HepG2 (cell line): ENCODE measurements around the gene SLC25A1. TPM values are rescaled to one million over a fixed set of nuclear protein-coding genes. Genes with fewer than 3 reads are reported as not detected.
A peak's percentile ranks its signal among the peaks of the same experiment; 100 is the strongest.

ENCODE experiments used
- ATAC-seq: fragments of 200-7000 bp; cut with Tn5 transposase; 3 replicates; pipeline ENCODE4 v1.9.1; 2020; ENCODE audit warnings: mild to moderate bottlenecking, moderate library complexity
- BruUV-seq: library from RNA; stranded (reverse); fragments of 400-500 nt; replicated peaks from 2 replicates; lab custom pipeline; 2021; lab: Mats Ljungman, UMichigan
- CTCF ChIA-PET: fragments of 300-600 bp; formaldehyde crosslinking; extraction: SDS; loops from one replicate; lab custom pipeline; 2021; ENCODE audit warnings: low total read pairs, inconsistent platforms, low intra/inter-chr PET ratio; lab: Yijun Ruan, JAX
- POLR2A ChIA-PET: fragments of 350-600 bp; sonication (Branson Sonifier 250); formaldehyde crosslinking; loops from one replicate; lab custom pipeline; 2020; ENCODE audit warnings: antibody characterized with exemption, inconsistent platforms; lab: Yijun Ruan, JAX
- DNase-seq: peaks from one replicate; pipeline ENCODE4 v3.0.0-alpha.2; 2015; ENCODE audit warnings: low spot score
- FAIRE-seq: peaks from 3 replicates; lab custom pipeline; 2011; peaks lifted over from hg19 to GRCh38; lab: Jason Lieb, UNC
- H2AFZ ChIP-seq: one replicate; pipeline ENCODE4 v1.6.1; 2011; ENCODE audit warnings: low read length, inconsistent platforms
- H3K27ac ChIP-seq: fragments of 300-600 bp; 3 replicates; pipeline ENCODE4 v1.8.0; 2011; ENCODE audit warnings: mixed run types, mild to moderate bottlenecking, mixed read lengths, low read length, inconsistent platforms; ENCODE audit not compliant: insufficient read depth; ENCODE audit errors: extremely low read length
- H3K27me3 ChIP-seq, 2 experiments: fragments of 200-600 bp in 1 of 2; 2 replicates in 1 of 2; 3 replicates in 1 of 2; pipeline versions ENCODE4 v1.6.0 to v1.8.0; 2011; ENCODE audit warnings: low read length in 2 of 2, mild to moderate bottlenecking in 2 of 2, moderate library complexity in 2 of 2, inconsistent platforms in 1 of 2; ENCODE audit not compliant: insufficient read depth in 2 of 2, control insufficient read depth in 1 of 2
- H3K36me3 ChIP-seq, 2 experiments: fragments of 200-600 bp in 1 of 2; replicated peaks in 1 of 2; 2 replicates in 1 of 2; 3 replicates in 1 of 2; pipeline versions ENCODE4 v1.5.1 to v1.8.0; 2011; ENCODE audit warnings: low read length in 2 of 2, inconsistent platforms in 1 of 2; ENCODE audit not compliant: insufficient read depth in 2 of 2, control insufficient read depth in 1 of 2
- H3K4me1 ChIP-seq: 2 replicates; pipeline ENCODE4 v1.5.1; 2012; ENCODE audit warnings: low read length, inconsistent platforms; ENCODE audit not compliant: insufficient read depth
- H3K4me2 ChIP-seq: 2 replicates; pipeline ENCODE4 v1.6.0; 2011; ENCODE audit warnings: low read depth, low read length, inconsistent platforms
- H3K4me3 ChIP-seq, 3 experiments: fragments of 200-600 bp in 1 of 3; sonication (generic), shearing (Covaris generic) in 1 of 3; replicated peaks in 1 of 3; 2 replicates each; pipeline ENCODE4 v1.5.1; 2011 to 2016; ENCODE audit warnings: low read length in 3 of 3, inconsistent platforms in 2 of 3, low read depth in 2 of 3, mild to moderate bottlenecking in 2 of 3, control low read depth in 1 of 3, mixed read lengths in 1 of 3; ENCODE audit not compliant: insufficient read depth in 1 of 3
- H3K79me2 ChIP-seq: one replicate; pipeline ENCODE4 v1.6.1; 2011; ENCODE audit warnings: low read length, inconsistent platforms; ENCODE audit not compliant: insufficient read depth
- H3K9ac ChIP-seq: 2 replicates; pipeline ENCODE4 v1.6.0; 2011; ENCODE audit warnings: mild to moderate bottlenecking, low read depth, low read length, inconsistent platforms; ENCODE audit not compliant: insufficient read depth
- H3K9me3 ChIP-seq: 2 replicates; pipeline ENCODE4 v1.5.1; 2012; ENCODE audit warnings: mild to moderate bottlenecking, low read length
- H4K20me1 ChIP-seq: 2 replicates; pipeline ENCODE4 v1.6.0; 2011; ENCODE audit warnings: inconsistent platforms, mild to moderate bottlenecking, low read length, moderate library complexity; ENCODE audit not compliant: insufficient read depth
- CENPT ChIP-seq: sonication (generic); formaldehyde crosslinking; IDR thresholded peaks from 2 replicates; pipeline ENCODE4 v1.8.0; 2022; ENCODE audit warnings: low read depth, mild to moderate bottlenecking, moderate library complexity, missing genetic modification reagents
- EHMT2 ChIP-seq: fragments of 200-600 bp; sonication (generic); IDR thresholded peaks from 2 replicates; pipeline ENCODE4 v1.7.0; 2017; ENCODE audit warnings: antibody characterized with exemption, low read depth, low read length, borderline replicate concordance
- ELK4 ChIP-seq: sonication (generic); formaldehyde crosslinking; IDR thresholded peaks from 2 replicates; pipeline ENCODE4 v1.9.0; 2021; ENCODE audit warnings: missing genetic modification reagents, borderline replicate concordance
- MED1 ChIP-seq: sonication (generic); formaldehyde crosslinking; IDR thresholded peaks from 2 replicates; pipeline ENCODE4 v1.4.0; 2020; ENCODE audit warnings: missing genetic modification reagents
- MTERF4 ChIP-seq: sonication (generic); formaldehyde crosslinking; IDR thresholded peaks from 2 replicates; pipeline ENCODE4 v1.8.0; 2023; ENCODE audit warnings: mild to moderate bottlenecking, missing genetic modification reagents
- RBAK ChIP-seq: sonication (generic); formaldehyde crosslinking; IDR thresholded peaks from 2 replicates; pipeline ENCODE4 v1.5.1; 2020; ENCODE audit warnings: mild to moderate bottlenecking, missing genetic modification reagents
- SNRNP70 ChIP-seq: fragments of 200-400 bp; formaldehyde crosslinking; IDR thresholded peaks from 2 replicates; pipeline ENCODE4 v1.6.1; 2017; ENCODE audit warnings: mild to moderate bottlenecking, low read depth, low read length, moderate library complexity
- SOX6 ChIP-seq, 2 experiments: fragments of 450-650 bp in 1 of 2; sonication (generic) in 1 of 2; formaldehyde crosslinking in 1 of 2; IDR thresholded peaks; 2 replicates each; pipeline versions ENCODE4 v1.4.0 to v1.6.1; 2017 to 2020; ENCODE audit warnings: antibody characterized with exemption in 1 of 2, mild to moderate bottlenecking in 1 of 2, missing genetic modification reagents in 1 of 2
- ZNF589 ChIP-seq: sonication (generic); formaldehyde crosslinking; conservative IDR thresholded peaks from 2 replicates; pipeline ENCODE4 v1.8.0; 2022; ENCODE audit warnings: mild to moderate bottlenecking, moderate library complexity, missing genetic modification reagents
- ZNF605 ChIP-seq: sonication (generic); formaldehyde crosslinking; IDR thresholded peaks from 2 replicates; pipeline ENCODE4 v1.8.0; 2022; ENCODE audit warnings: mild to moderate bottlenecking, missing genetic modification reagents
- ZNF83 ChIP-seq: sonication (generic); formaldehyde crosslinking; IDR thresholded peaks from 2 replicates; pipeline ENCODE4 v1.4.0; 2020; ENCODE audit warnings: missing genetic modification reagents, mild to moderate bottlenecking, borderline replicate concordance
- ZNF841 ChIP-seq: sonication (generic); formaldehyde crosslinking; IDR thresholded peaks from 2 replicates; pipeline ENCODE4 v1.8.1; 2023; ENCODE audit warnings: missing genetic modification reagents, borderline replicate concordance
- WGBS: methylation state at CpG from one replicate; pipeline ENCODE4 v1.1.6; 2017; ENCODE audit warnings: low lambda C conversion rate; 5-methylcytosine and 5-hydroxymethylcytosine counted together
- in situ Hi-C: cut with HindIII; loops from 2 replicates; pipeline ENCODE4 v1.10.0; 2017; ENCODE audit warnings: low pct_unique_long_range_greater_than_20kb; ENCODE audit not compliant: extremely low pct_ligation_motif_present
- intact Hi-C: fragments of 100-400 bp; cut with micrococcal nuclease; formaldehyde crosslinking; loops from one replicate; pipeline ENCODE4 v1.10.0; 2022; ENCODE audit not compliant: unreplicated experiment
- polyA plus RNA-seq, 8 experiments: library from polyadenylated mRNA; depleted of rRNA in 3 of 8; stranded (reverse) in 7 of 8; unstranded in 1 of 8; fragments of >200 nt; fragmentation: Illumina TruSeq in 4 of 8; extraction: Trizol in 4 of 8; gene quantifications; 2 replicates each; pipeline versions ENCODE4 v1.2.1 to v1.2.3, GENCODE V29; 2011 to 2016; ENCODE audit warnings: low read depth in 4 of 8, missing spikeins in 1 of 8, mixed read lengths in 1 of 8; ENCODE audit not compliant: insufficient read depth in 1 of 8
- total RNA-seq, 5 experiments: library from RNA; depleted of rRNA; stranded (reverse); fragments of >200 nt; fragmentation: Illumina TruSeq; extraction: Trizol; gene quantifications; 2 replicates each; pipeline ENCODE4 v1.2.3, GENCODE V29; 2016; ENCODE audit warnings: low read depth in 1 of 5

SLC25A1 gene
- total and polyA plus RNA-seq, 2 of the 13 experiments (the other 11 are each of a cell fraction or from before 2014, with no cell fraction given) = 49.4 to 161 TPM

- no peak for ATAC-seq
- no CpG with 5 or more reads among the region's 59 CpGs for WGBS
- BruUV-seq = no TSS peak
Measured at GRCh38 chr22:19149991-19150390, 28.5 kb downstream of the SLC25A1 start, which contains the start of gene GSC2. Gene GSC2, minus strand, starts transcription at chr22:19150292. Its CDS starts 9 bp downstream, at chr22:19150283.

More at GRCh38 chr22:19149991-19150390, 28.5 kb downstream of the SLC25A1 start, which contains the start of gene GSC2:
- Histone ChIP-seq H3K9me3 (no peaks in the 10 kb centered on the region), H3K27ac (no peak within 1 kb of the TSS), H4K20me1 (no peaks in the 10 kb centered on the region), H2AFZ (no peak within 1 kb of the TSS), H3K27me3 (peaks cover 7 to 61% of the 10 kb centered on the region in 2 experiments; a peak in 4 of 5 replicates), H3K36me3 (no peaks in the 10 kb centered on the region), H3K4me3 (peak within 1 kb of the TSS in 1 of 3 experiments; percentile 28; a peak in 1 of 6 replicates), H3K4me2 (peak within 1 kb of the TSS; percentile 32; the same call in 1 of the 2 replicates), H3K4me1 (peaks cover 10% of the 10 kb centered on the region; the same call in 1 of the 2 replicates), H3K79me2 (no peaks in the 10 kb centered on the region), H3K9ac (no peak within 1 kb of the TSS)
- FAIRE-seq (no peak), DNase-seq (no peak)
- TF ChIP-seq ZNF605 (no peak), ZNF83 (CRISPR knock-in tag) (no peak), ELK4 (no peak), ZNF841 (CRISPR knock-in tag) (no peak), SOX6 (IDR thresholded peaks at IDR 0.05) (no peak), SOX6 (CRISPR knock-in tag; IDR thresholded peaks at IDR 0.05) (no peak), MED1 (no peak), SNRNP70 (no peak), EHMT2 (no peak), CENPT (CRISPR knock-in tag) (no peak), RBAK (no peak), ZNF589 (no peak), MTERF4 (CRISPR knock-in tag) (no peak)
- intact Hi-C loops (no loop called here), in situ Hi-C loops (no loop called here)
- ChIA-PET CTCF (no interaction called here), POLR2A (no interaction called here)
